Left cardiac atrium (tissue), 4 donors: ENCODE measurements around the gene CDYL. TPM values are rescaled to one million over a fixed set of nuclear protein-coding genes. Genes with fewer than 3 reads are reported as not detected.
A peak's percentile ranks its signal among the peaks of the same experiment; 100 is the strongest.

Experiments
- ATAC-seq, 2 donors: fragments of 200-7000 bp; cut with Tn5 transposase; one replicate each; pipeline ENCODE4 v1.9.1; 2020; ENCODE audit warnings: mild to moderate bottlenecking in 2 of 2, moderate library complexity in 2 of 2
- DNase-seq: peaks from one replicate; pipeline ENCODE4 v3.0.0-alpha.2; 2020
- intact Hi-C, 2 donors: fragments of 100-400 bp; cut with DNase I; formaldehyde crosslinking; loops; one replicate each; pipeline versions ENCODE4 v1.14.1 to v1.15.1; 2022 to 2023
- total RNA-seq, 2 donors: library from RNA; stranded (reverse); fragmentation: NEBNext Ultra II Directional; extraction: Animal tissue kit (Norgen Biotek cat#: 25700); gene quantifications; one replicate each; pipeline ENCODE4 v1.2.1, GENCODE V29; 2021
- donor health status: DM: no; HTN: yes; CAD: no.
- donor health status: DM: no; HTN: yes; CAD: no; lungs with severe emphysema.
- donor health status: DM: yes; HTN: yes; CAD: no.
- donor health status: Dilated cardiomyopathy.

Gene CDYL
- total RNA-seq, 2 donors from 2014 or later, result 26.9 to 31.2 TPM

GRCh38 chr6:4896401-4896800 is 120.2 kb downstream of the CDYL start:
- DNase-seq, result no peak
- intact Hi-C loops, result no loop called here
- no peak for ATAC-seq

- no peak for ATAC-seq
- intact Hi-C loops, result no loop called here
- DNase-seq, result no peak
Observed at GRCh38 chr6:4899249-4900034, 123.2 kb downstream of the CDYL start.

- DNase-seq (no peak), ATAC-seq (no peak)
- intact Hi-C loops, result no loop called here
Observed at GRCh38 chr6:4901386-4902061, 125.3 kb downstream of the CDYL start.

- intact Hi-C loops, result no loop called here
- DNase-seq, result no peak
- ATAC-seq, result no peak
Observed at GRCh38 chr6:4902363-4902762, 126.2 kb downstream of the CDYL start.

DNA sequence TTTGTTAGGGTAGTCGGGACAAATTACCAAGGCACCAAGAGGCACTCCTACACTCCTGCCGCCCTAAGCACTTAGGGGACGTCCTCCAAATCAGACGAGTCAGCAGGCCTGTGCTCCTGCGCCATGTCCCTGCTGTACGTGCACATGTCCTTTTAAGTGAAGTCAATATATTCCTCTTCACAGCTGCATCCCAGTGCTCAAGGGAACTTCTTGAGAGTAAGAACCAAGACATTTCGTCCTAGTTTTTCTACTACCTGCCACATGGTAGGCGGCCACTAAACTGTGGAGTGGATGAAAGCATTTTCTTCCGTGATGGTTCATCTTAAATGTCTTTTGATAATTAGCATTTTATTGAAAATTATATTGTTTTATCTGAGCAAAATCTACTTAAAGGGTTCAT is 126.9 kb downstream of the CDYL start:
- intact Hi-C loops, result no loop called here
- DNase-seq (no peak), ATAC-seq (no peak)

DNA sequence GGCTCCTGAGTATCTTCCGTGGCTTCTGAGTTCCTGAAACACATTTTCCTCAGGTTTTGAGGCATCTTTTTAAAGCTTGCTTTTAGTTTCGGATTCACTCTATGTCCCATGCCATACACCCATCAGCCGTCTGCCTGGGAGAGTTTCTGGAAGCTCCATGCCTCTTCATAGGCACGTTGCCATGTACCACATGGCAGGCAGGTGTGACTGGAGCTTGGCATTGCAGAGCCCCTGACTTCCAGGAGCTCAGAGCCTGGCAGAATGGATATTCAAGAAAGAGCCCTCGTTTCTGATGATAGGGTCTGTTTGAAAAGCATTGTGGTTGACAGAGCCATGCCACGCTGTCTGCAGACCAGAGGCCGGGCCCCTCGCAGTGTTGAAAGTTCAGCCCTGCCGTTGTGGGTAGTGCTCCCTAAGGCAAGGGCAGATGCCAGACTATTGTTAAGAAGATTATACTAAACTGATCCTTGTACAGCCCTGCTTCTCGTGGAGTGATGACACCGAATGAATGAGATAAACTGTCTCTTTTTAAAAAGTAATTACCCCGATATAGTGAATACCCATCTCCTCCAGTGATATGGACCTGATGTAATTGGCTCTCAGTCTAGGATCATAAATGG is 127.7 kb downstream of the CDYL start:
- intact Hi-C loops, result no loop called here
- no peak for ATAC-seq
- no peak for DNase-seq

- DNase-seq, result no peak
- ATAC-seq, result no peak
- intact Hi-C loops, result no loop called here
Observed at GRCh38 chr6:4904461-4905025, 128.3 kb downstream of the CDYL start.

DNA sequence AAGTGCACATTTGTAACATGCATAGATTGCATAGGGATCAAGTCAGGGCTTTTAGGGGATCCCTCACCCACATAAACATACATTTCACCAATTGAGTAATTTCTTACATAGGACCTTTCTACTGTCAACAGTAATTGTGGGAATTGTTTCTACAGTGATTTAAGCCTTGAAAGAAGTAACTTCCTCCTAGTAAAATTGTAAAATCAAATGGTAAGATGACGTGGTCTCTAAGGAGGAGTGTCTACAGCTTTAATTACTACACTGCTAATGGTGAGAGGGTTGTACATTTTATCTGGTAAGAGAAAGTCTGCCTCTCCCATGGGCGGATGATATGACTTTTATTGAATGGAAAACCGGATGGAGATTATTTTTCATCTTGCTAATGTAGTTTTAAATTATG is 129.6 kb downstream of the CDYL start:
- intact Hi-C loops, result no loop called here
- DNase-seq (no peak), ATAC-seq (no peak)

DNA sequence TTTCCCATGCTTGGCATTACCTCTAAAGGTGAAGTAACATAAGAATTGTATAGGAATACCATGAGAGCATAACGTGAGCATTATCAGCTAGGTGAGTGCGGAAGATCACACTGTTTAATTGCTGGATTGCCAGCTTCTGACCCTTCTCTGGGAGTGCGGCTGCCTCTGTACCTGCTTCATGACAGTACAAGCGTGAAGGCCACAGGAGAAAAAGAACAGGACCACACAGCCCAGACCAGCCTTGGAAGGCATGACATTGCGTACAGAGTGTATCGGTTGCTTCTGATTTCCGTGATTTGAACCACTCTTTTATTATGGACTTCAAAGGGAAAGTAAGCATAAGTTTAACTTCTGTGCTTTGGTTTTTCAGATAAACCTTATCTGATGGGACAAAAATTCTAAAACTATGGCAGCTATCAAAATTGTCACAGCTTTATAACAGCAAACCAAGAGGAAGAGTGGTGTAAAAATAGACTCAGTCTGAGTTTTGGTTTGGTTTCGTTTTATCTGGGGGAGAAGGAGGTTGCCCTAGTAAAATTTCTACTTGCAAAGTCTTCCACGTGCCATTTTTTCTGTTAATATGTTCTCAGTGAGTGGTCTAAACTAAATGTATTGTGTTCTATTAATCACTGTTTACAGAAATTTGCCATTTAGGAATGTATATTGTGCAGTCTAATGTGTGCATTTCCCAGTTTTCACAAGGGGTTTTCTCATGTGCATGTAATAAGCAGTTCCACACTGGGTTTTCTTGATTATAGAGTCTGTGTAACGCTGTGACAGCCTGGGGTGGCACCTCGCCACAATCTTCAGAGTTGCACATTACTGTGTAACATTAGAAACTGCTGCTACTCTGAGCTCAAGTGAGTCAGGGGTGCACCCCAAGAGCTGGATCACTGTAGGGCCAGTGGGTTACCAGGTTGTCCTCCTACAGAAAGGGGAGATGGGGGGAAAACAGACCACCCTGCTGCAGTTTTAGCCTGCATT is 130.4 kb downstream of the CDYL start:
- DNase-seq (no peak), ATAC-seq (peak; percentile 20 to 40)
- intact Hi-C loops, result no loop called here

GRCh38 chr6:4907602-4908001 is 131.4 kb downstream of the CDYL start:
- intact Hi-C loops, result no loop called here
- no peak for DNase-seq
- no peak for ATAC-seq

GRCh38 chr6:4908062-4908461 is 131.9 kb downstream of the CDYL start:
- no peak for DNase-seq
- intact Hi-C loops, result no loop called here
- no peak for ATAC-seq

- no peak for DNase-seq
- intact Hi-C loops, result no loop called here
- no peak for ATAC-seq
Observed at GRCh38 chr6:4909063-4909706, 133.0 kb downstream of the CDYL start.

DNA sequence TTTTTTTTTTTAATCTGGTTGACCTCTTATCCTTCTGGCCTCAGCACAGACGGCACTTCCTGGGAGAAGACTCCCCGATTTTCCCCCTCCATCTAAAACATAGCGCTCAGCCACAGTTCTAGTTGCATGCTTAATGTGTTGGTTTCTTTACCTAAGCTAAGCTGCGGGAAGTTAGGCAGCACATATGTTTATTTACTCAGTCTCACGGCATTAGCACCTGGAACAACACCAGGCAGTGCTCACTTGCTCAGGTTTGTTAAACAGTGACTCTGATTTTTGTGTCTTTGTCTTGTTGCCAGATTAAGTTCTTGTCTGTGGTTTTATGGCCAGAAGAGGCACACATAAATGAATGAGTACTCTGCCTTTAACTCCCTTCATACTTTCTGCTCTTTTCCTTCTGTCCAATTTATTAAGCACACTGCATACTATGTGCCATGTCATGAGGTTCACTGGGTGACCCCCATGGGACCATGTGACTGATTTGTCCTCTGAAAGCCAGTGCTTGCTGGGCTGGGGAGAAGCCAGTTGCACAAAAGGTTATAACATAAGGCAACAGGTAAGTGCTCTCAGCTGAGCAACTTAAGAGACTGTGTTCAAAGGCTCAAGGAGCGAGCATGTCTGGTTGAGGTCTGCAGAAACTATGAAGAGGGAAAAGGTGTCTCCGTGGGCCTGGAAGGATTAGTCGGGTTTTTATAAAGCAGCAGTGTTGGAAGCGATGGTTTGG is 134.0 kb downstream of the CDYL start:
- no peak for DNase-seq
- intact Hi-C loops, result no loop called here
- no peak for ATAC-seq

DNA sequence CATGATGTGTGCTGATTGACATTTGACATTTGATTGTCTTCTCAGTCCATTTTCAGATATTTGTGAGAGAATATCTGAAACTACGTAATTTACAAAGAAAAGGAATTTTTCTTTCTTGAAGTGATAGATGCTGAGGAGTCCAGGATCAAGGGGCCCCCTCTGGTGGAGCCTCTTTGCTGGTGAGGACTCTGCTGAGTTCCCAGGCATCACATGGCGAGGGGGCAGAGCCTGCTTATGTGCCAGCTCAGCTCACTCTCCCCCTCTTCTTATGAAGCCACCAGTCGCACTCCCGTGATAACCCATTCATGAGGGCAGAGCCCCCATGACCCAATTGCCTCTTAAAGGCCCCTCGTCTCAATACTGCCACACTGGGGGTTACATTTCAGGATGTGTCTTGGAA is 136.4 kb downstream of the CDYL start:
- intact Hi-C loops, result no loop called here
- ATAC-seq (no peak), DNase-seq (no peak)

- intact Hi-C loops, result no loop called here
- ATAC-seq (peak in 1 of 2 donors; percentile 28), DNase-seq (no peak)
Observed at GRCh38 chr6:4913705-4914419, 137.7 kb downstream of the CDYL start.

GRCh38 chr6:4914420-4915159 is 138.4 kb downstream of the CDYL start:
- DNase-seq (no peak), ATAC-seq (peak in 1 of 2 donors; percentile 28)

More at GRCh38 chr6:4914420-4915159, 138.4 kb downstream of the CDYL start:
- intact Hi-C loops, result no loop called here
